OCI-LY3 (cell line): ENCODE measurements around the gene JAM3.
"Not testable (repeated sequence)": the region's sequence is repeated elsewhere in the genome, so short reads cannot be mapped to it uniquely, and the experiment has no call there.

Source experiments
- CTCF ChIP-seq: fragments of 200-600, 300-600 bp; sonication (generic); IDR thresholded peaks from 2 replicates; pipeline ENCODE4 v1.5.1; 2014; ENCODE audit warnings: antibody characterized with exemption, low read length, low read depth
- EZH2phosphoT487 ChIP-seq: fragments of 200-600 bp; shearing (Covaris generic); IDR thresholded peaks from 2 replicates; pipeline ENCODE4 v1.6.1; 2018; ENCODE audit warnings: antibody characterized with exemption, mixed run types, low read depth

GRCh38 chr11:134092006-134092405 is 23.1 kb downstream of the JAM3 start:
- TF ChIP-seq CTCF, EZH2phosphoT487: not testable (repeated sequence)
